GM18858 (cell line): ENCODE data around the gene CAVIN2.

Source experiments
- ATAC-seq: cut with Tn5 transposase; IDR thresholded peaks from one replicate; pipeline ENCODE4 v1.9.1; 2021; ENCODE audit not compliant: unreplicated experiment

The CAVIN2 gene

DNA sequence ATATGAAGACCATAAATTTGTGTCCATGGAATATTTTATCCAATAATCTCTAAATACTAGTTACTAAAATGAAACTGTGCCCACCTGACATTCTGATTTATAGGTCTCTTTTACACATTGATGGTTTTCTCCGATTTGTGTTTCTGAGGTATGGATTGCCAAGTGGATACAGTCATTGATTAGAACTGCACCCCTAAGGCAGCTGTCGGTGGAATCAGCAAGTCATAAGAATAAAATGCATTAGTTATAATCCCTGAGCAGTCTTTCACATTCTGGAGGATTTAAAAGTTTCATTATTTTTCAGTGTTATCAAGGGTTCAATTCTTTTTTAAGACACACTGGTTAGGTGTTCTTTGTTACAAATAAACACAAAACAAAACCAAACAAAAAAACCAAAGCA lies 6.0 kb downstream of the CAVIN2 start:
- ATAC-seq, result no peak

GRCh38 chr2:191839918-191840804 lies 6.7 kb downstream of the CAVIN2 start:
- no peak for ATAC-seq

DNA sequence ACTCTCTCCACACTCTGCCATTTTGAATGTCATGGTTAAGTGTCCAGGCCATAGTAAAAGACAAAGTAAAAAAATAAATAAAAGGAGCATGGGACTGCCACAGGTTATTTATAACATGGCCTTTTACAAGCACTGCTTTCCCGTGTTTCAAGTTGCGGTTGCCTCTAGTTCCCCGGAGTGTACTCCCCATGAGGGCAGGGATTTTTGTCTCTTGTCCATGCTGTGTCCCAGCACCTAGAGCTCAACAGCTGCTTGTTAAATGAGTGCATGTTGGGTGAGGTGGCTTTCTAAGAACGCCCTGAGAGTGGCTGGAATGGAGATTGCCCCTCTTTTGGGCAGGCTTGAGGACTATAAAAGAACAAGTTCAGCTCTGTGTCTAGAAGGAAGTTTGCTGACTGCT lies 8.4 kb downstream of the CAVIN2 start:
- no peak for ATAC-seq

DNA sequence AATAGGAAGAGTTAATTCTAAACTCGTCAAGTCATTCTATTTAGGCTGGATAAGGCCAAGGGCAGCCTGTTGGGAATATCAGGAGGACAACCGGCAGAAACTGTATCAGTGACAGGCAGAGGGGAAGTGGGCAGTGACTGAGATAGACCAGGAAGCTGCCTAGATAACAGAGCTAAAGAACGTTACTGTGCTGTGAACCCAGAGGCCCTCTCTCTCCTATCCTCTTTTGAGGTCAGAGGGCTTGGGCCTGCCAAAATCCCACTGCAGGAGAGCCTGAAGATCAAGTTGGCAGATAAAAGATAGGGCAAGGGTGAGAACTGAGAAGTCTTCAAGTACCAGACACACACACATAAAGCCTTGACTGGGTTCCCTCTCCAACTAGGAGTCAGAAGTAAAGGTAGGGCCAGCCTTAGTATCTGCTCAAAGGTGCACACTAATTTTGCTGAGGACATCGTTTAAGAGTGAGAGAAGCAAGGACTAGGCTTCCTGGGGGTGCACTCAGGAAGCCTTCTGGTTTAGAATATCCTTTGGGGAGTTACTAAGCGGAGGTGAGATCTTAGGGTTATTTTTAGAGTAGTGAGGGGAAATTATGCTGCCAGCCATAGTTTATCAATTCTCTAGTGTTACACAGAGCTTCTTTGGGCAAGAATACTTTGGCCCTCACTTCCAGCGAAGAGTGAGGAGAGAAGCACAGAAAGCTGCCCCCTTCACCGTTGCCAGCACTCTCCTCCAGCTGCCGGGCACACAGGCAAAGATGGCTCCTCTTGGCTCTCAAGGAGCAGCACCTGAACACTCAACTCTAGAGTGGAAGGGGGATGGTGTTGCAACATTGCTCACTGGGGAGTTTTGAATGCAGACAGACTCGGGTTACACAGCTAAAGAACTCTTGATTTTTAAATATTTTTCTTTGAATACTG lies 9.8 kb downstream of the CAVIN2 start:
- ATAC-seq, result no peak

DNA sequence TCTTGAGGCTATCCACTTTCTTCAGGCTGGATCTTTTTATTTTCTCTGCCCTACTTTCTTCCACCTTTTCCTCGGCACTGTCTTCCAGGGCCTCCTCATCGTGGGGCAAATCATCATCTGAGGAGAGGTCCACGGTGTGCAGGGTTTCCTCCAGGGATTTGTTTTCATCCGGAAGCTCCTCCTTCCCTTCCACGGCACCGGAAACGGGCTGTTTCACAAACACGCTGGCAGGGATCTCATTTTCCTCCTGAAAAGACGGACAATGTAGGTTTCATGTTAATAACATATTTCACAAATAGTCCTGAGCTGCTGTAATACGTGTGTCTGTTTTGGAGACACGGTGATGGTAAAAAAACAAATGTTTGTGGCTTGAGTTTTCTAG lies 10.4 kb downstream of the CAVIN2 start:
- ATAC-seq, result no peak

- no peak for ATAC-seq
Measured at GRCh38 chr2:191835539-191836350, 11.1 kb downstream of the CAVIN2 start.

GRCh38 chr2:191835100-191835499 lies 11.8 kb downstream of the CAVIN2 start:
- no peak for ATAC-seq

GRCh38 chr2:191833356-191833755 lies 13.5 kb downstream of the CAVIN2 start:
- ATAC-seq, result no peak

- ATAC-seq, result no peak
Measured at GRCh38 chr2:191832668-191833067, 14.2 kb downstream of the CAVIN2 start.

DNA sequence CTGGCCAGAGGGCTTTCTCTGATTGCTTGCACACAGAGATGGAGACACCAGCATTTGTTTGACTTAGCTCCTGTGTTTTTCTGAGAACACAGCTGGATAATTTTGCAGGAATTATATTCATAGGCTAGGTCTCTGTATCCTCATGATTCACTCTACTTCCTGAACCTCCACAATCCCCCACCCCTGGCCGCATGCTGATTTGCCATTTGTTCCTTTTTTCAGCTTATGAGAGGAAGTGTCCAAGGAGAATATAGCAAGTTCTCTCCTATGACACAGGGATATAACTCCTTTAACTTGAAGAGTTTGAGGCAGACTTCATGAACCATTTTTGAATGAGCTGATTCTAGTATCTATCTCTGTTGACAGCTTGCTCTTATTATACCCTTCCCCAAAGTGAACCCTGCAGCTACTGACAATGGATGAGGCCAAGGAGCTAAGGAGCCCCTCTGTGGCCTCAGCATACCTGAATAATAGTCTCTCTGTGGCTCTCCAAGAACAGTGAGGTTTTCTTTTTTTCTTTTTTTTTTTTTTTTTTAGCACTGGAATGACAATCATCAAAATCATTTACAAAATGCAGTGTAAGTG lies 15.4 kb downstream of the CAVIN2 start:
- no peak for ATAC-seq

DNA sequence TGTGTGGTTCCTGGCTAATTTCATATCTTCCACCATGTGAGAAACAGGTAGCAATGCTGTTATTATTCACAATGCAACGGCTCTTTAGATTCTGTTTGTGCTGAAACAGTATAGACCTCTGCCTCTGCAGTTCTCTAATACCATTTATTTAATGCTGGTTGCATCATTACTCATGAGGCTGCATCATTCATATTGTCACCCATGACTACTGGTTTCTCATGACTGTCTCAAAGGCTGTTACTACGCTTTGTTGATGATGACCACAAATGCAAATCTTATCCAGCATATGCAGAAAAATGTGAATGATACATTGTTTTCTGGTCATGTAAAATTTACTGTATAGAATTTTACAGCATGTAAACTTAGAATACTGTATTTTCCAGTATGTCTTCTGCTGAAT lies 22.5 kb downstream of the CAVIN2 start:
- no peak for ATAC-seq

DNA sequence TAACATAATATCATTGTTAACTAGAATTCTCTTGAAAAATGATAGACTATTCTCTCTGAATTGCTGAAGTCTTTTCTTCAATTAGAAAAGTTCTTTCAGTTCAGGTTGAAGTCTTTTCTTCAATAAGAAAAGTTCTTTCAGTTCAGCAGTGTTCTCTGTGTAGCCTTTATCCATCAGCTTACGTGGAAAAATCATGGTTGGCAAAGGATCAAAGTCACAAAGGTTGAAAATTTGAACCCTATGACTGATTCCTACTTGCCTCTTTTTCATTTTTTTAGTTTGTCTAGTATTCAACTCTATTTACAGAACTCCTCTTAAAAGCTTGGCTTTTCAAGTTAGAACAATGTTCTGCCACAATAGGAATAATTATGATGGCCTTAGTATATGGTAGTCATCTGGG lies 25.8 kb downstream of the CAVIN2 start:
- ATAC-seq, result no peak

DNA sequence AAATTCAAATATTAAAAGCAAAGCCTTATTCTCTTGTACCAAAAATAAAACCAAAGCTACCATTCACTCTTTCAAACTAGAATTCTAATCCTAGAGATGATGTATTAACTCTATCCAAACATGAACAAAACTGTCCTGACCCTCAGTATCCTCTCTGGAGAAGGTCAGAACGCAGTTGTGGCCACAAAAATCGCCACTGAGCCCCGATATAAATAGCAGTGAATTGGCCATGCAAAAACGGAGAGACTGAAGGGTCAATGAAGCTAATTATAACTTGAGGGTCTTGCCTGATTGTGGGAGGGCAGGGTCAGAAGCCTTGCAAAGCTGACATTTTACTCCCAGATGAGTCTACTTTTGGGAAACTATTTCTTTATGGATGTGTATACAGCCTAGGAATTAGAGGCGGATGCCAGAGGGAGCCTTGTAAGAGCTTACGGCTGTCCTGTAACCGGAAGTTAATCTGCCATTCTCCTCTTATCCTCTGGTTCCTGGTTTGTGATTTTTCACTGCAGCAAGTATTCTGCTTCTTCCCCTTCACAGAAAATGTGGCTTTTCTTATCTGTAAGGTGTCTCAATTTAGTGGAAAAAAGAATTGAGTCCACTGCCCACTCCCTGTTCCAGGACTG lies 28.1 kb downstream of the CAVIN2 start:
- ATAC-seq, result no peak

DNA sequence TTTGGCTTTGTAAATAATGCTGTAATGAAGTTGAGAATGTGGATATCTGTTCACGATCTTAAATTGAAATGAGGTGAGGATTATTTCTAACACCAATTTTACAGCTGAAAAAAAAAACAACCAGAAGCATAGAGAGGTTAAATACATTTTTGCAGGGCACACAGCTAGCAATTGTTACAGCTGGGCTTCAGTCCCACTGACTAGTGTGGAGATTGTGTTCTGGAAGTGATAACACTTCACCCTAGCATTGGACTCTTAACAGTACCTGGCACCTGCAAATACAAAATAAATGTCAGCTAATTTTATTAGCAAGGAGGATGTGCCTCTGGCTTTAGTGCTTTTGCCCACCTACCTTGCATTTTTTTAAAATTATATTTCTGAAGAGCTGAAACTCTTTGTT lies 28.8 kb downstream of the CAVIN2 start:
- no peak for ATAC-seq

- ATAC-seq, result no peak
Measured at GRCh38 chr2:191815010-191815409, 31.9 kb downstream of the CAVIN2 start.

DNA sequence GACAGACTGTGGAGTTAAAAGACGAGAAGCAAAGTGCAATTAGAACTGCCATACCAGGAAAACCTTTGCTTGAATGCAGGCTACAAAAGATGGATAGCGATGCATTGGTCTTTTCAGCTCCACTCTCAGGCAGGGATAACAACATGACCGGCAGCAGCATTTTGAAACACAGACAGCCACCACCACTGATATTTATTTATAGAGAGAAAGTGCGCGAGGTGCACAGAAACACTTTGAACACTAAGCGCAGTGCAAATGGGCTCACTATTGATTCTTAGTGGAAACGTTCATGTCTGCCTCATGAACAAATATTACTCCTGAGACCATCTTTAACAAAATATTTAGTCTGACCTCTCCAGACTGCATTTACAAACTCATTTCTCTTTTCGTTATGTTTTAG lies 32.9 kb downstream of the CAVIN2 start:
- ATAC-seq, result no peak

GRCh38 chr2:191811807-191812602 lies 34.9 kb downstream of the CAVIN2 start:
- peak; percentile 82 for ATAC-seq

DNA sequence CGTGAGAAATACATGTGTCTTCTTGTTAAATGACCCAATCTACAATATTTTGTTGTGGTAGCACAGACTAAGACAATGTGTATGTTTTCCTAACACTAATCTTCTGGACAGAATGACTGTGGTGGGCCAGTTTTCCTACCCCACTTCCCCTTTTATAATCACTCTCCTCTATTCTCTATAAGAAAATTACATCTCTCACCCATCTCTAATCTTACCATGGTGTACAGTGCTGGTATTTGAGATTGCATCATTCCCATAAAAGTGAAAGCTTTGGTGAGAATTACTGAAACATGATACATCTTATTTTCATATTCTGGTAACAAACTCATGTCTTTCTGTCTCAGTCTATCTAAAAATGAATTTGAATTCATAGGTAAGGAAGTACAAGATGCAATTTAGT lies 40.5 kb downstream of the CAVIN2 start:
- no peak for ATAC-seq

GRCh38 chr2:191804766-191805165 lies 42.1 kb downstream of the CAVIN2 start:
- no peak for ATAC-seq

- no peak for ATAC-seq
Measured at GRCh38 chr2:191803007-191803406, 43.9 kb downstream of the CAVIN2 start.
